ENCODE measurements around the gene SMAP2. TPM values are rescaled to one million over a fixed set of nuclear protein-coding genes. Genes with fewer than 3 reads are reported as not detected.

The SMAP2 gene
- total RNA-seq, 1 experiment from 2014 or later: 13.7 TPM

- H3K27ac Mint-ChIP-seq (ENCODE audit: unreplicated experiment): peak overlapping the region; percentile 42
- peak overlapping the region; percentile 19 for H3K4me3 Mint-ChIP-seq (ENCODE audit: low read depth, unreplicated experiment)
- no peaks in the 10 kb centered on the region for H3K27me3 Mint-ChIP-seq (ENCODE audit: unreplicated experiment)
- H3K9me3 Mint-ChIP-seq (ENCODE audit: low read depth, unreplicated experiment): no peaks in the 10 kb centered on the region
- DNase-seq: peak; percentile 37
- TF ChIP-seq CTCF (IDR thresholded peaks at IDR 0.05; ENCODE audit: unreplicated experiment): no peak
- peaks cover 55% of the 10 kb centered on the region for H3K4me1 Mint-ChIP-seq (ENCODE audit: low read depth, unreplicated experiment)
- no TSS peak for BruUV-seq (replicated peaks)
- CTCF ChIA-PET: interaction anchor here (0.7 to 1.7 kb wide), 6 partner anchors 9 to 240 kb away, joined by 3 to 8 read pairs (median 4); partner anchors contain the start of gene SMAP2
- intact Hi-C loops (cut with micrococcal nuclease; ENCODE audit: unreplicated experiment): no loop called here
- H3K36me3 Mint-ChIP-seq (ENCODE audit: insufficient read depth, unreplicated experiment): no peaks in the 10 kb centered on the region
Measured at GRCh38 chr1:40383488-40384412, 10.2 kb downstream of the SMAP2 start.

GRCh38 chr1:40384413-40384762, 10.9 kb downstream of the SMAP2 start:
- intact Hi-C loops (cut with micrococcal nuclease; ENCODE audit: unreplicated experiment): no loop called here
- DNase-seq: peak; percentile 26
- Mint-ChIP-seq H3K36me3 (ENCODE audit: insufficient read depth, unreplicated experiment) (no peaks in the 10 kb centered on the region), H3K27ac (ENCODE audit: unreplicated experiment) (peak overlapping the region; percentile 42), H3K27me3 (ENCODE audit: unreplicated experiment) (no peaks in the 10 kb centered on the region), H3K9me3 (ENCODE audit: low read depth, unreplicated experiment) (no peaks in the 10 kb centered on the region), H3K4me3 (ENCODE audit: low read depth, unreplicated experiment) (peak overlapping the region; percentile 19), H3K4me1 (ENCODE audit: low read depth, unreplicated experiment) (peaks cover 55% of the 10 kb centered on the region)
- TF ChIP-seq CTCF (IDR thresholded peaks at IDR 0.05; ENCODE audit: unreplicated experiment): no peak
- no TSS peak for BruUV-seq (replicated peaks)
- CTCF ChIA-PET: interaction anchor here (0.8 to 1.7 kb wide), 5 partner anchors 9 to 231 kb away, joined by 3 to 8 read pairs (median 5); partner anchors contain the start of gene SMAP2

- Mint-ChIP-seq H3K9me3 (ENCODE audit: low read depth, unreplicated experiment) (no peaks in the 10 kb centered on the region), H3K36me3 (ENCODE audit: insufficient read depth, unreplicated experiment) (no peaks in the 10 kb centered on the region), H3K27ac (ENCODE audit: unreplicated experiment) (peak overlapping the region; percentile 42), H3K4me1 (ENCODE audit: low read depth, unreplicated experiment) (peaks cover 55% of the 10 kb centered on the region), H3K4me3 (ENCODE audit: low read depth, unreplicated experiment) (peak overlapping the region; percentile 19), H3K27me3 (ENCODE audit: unreplicated experiment) (no peaks in the 10 kb centered on the region)
- intact Hi-C loops (cut with micrococcal nuclease; ENCODE audit: unreplicated experiment): no loop called here
- DNase-seq: no peak
- TF ChIP-seq CTCF (IDR thresholded peaks at IDR 0.05; ENCODE audit: unreplicated experiment): no peak
- CTCF ChIA-PET: interaction anchor here (0.8 to 1.7 kb wide), 3 partner anchors 11 to 232 kb away, joined by 3 to 5 read pairs (median 5); partner anchors contain the start of gene SMAP2
- no TSS peak for BruUV-seq (replicated peaks)
Measured at GRCh38 chr1:40384887-40385286, 11.4 kb downstream of the SMAP2 start.

- Mint-ChIP-seq H3K36me3 (ENCODE audit: insufficient read depth, unreplicated experiment) (no peaks in the 10 kb centered on the region), H3K4me1 (ENCODE audit: low read depth, unreplicated experiment) (peaks cover 55% of the 10 kb centered on the region), H3K4me3 (ENCODE audit: low read depth, unreplicated experiment) (no peak overlapping the region), H3K27me3 (ENCODE audit: unreplicated experiment) (no peaks in the 10 kb centered on the region), H3K27ac (ENCODE audit: unreplicated experiment) (no peak overlapping the region), H3K9me3 (ENCODE audit: low read depth, unreplicated experiment) (no peaks in the 10 kb centered on the region)
- intact Hi-C loops (cut with micrococcal nuclease; ENCODE audit: unreplicated experiment): no loop called here
- CTCF ChIA-PET: interaction anchor here (1.2 kb wide), 1 partner anchor 12 kb away, joined by 5 read pairs; the partner anchor contains the start of gene SMAP2
- no peak for DNase-seq
- TF ChIP-seq CTCF (IDR thresholded peaks at IDR 0.05; ENCODE audit: unreplicated experiment): no peak
- no TSS peak for BruUV-seq (replicated peaks)
Measured at GRCh38 chr1:40385437-40386358, 12.2 kb downstream of the SMAP2 start.
